ENCODE data around the gene TTN. TPM values are rescaled to one million over a fixed set of nuclear protein-coding genes. Genes with fewer than 3 reads are reported as not detected.

The TTN gene
- total and polyA plus RNA-seq, 4 donors: 0.01 to 3.0 (median 0.80) TPM

DNA sequence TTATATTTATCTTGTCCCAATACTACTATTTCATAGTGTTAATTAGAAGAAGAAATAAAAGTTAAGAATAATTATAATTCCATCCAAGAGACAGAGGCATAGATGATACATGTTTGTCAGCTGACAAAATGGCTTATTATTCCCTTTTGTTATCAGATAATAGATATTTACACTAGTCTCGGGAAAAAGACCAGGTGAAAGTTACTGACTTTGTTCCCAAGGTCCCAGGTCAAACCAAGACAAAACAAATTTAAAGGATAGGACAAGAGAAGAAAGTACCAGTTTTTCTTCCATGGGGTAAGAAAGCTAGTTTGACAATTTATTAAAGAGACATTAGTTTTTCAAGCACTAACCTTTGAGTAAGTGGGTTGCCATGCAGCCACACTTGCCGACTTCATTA, 73.2 kb downstream of the TTN start:
- no peaks in the 10 kb centered on the region for H3K4me1 ChIP-seq (ENCODE audit: control insufficient read depth in 4 of 4, insufficient read depth in 4 of 4, low read length in 3 of 4)
- peaks cover 0 to 6% (median 0%) of the 10 kb centered on the region in 4 donors for H3K9me3 ChIP-seq (ENCODE audit: control insufficient read depth in 4 of 4, low read length in 3 of 4)
- peaks cover 0 to 3% (median 0%) of the 10 kb centered on the region in 4 donors for H3K27me3 ChIP-seq (ENCODE audit: control insufficient read depth in 4 of 4, insufficient read depth in 4 of 4, low read length in 3 of 4)
- H3K9ac ChIP-seq (ENCODE audit: low read depth in 1 of 2, low read length in 2 of 2): no peak overlapping the region
- no peak for DNase-seq (ENCODE audit: low spot score)
- H3K36me3 ChIP-seq (ENCODE audit: control insufficient read depth in 4 of 4, insufficient read depth in 3 of 4, low read depth in 1 of 4, low read length in 3 of 4): no peaks in the 10 kb centered on the region
- TF ChIP-seq, protein P1, sequence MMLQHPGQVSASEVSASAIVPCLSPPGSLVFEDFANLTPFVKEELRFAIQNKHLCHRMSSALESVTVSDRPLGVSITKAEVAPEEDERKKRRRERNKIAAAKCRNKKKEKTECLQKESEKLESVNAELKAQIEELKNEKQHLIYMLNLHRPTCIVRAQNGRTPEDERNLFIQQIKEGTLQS (IDR thresholded peaks at IDR 0.05): no peak
- TF ChIP-seq, protein P2, sequence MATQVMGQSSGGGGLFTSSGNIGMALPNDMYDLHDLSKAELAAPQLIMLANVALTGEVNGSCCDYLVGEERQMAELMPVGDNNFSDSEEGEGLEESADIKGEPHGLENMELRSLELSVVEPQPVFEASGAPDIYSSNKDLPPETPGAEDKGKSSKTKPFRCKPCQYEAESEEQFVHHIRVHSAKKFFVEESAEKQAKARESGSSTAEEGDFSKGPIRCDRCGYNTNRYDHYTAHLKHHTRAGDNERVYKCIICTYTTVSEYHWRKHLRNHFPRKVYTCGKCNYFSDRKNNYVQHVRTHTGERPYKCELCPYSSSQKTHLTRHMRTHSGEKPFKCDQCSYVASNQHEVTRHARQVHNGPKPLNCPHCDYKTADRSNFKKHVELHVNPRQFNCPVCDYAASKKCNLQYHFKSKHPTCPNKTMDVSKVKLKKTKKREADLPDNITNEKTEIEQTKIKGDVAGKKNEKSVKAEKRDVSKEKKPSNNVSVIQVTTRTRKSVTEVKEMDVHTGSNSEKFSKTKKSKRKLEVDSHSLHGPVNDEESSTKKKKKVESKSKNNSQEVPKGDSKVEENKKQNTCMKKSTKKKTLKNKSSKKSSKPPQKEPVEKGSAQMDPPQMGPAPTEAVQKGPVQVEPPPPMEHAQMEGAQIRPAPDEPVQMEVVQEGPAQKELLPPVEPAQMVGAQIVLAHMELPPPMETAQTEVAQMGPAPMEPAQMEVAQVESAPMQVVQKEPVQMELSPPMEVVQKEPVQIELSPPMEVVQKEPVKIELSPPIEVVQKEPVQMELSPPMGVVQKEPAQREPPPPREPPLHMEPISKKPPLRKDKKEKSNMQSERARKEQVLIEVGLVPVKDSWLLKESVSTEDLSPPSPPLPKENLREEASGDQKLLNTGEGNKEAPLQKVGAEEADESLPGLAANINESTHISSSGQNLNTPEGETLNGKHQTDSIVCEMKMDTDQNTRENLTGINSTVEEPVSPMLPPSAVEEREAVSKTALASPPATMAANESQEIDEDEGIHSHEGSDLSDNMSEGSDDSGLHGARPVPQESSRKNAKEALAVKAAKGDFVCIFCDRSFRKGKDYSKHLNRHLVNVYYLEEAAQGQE (IDR thresholded peaks at IDR 0.05): no peak
- TF ChIP-seq RXRA (IDR thresholded peaks at IDR 0.05): no peak
- TF ChIP-seq GABPA (IDR thresholded peaks at IDR 0.05 in 1 of 2, conservative IDR thresholded peaks at IDR 0.05 in 1 of 2): no peak
- no peak for TF ChIP-seq YY1 (IDR thresholded peaks at IDR 0.05)
- no peak for TF ChIP-seq FOXA2 (IDR thresholded peaks at IDR 0.05)
- no peak for TF ChIP-seq FOXA1 (IDR thresholded peaks at IDR 0.05)
- TF ChIP-seq TAF1 (conservative IDR thresholded peaks at IDR 0.05): no peak
- TF ChIP-seq, protein P3, sequence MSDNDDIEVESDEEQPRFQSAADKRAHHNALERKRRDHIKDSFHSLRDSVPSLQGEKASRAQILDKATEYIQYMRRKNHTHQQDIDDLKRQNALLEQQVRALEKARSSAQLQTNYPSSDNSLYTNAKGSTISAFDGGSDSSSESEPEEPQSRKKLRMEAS (IDR thresholded peaks at IDR 0.05): no peak
- no peak for TF ChIP-seq SP1 (IDR thresholded peaks at IDR 0.05)
- no peak for TF ChIP-seq JUND (IDR thresholded peaks at IDR 0.05)
- TF ChIP-seq, protein P4, sequence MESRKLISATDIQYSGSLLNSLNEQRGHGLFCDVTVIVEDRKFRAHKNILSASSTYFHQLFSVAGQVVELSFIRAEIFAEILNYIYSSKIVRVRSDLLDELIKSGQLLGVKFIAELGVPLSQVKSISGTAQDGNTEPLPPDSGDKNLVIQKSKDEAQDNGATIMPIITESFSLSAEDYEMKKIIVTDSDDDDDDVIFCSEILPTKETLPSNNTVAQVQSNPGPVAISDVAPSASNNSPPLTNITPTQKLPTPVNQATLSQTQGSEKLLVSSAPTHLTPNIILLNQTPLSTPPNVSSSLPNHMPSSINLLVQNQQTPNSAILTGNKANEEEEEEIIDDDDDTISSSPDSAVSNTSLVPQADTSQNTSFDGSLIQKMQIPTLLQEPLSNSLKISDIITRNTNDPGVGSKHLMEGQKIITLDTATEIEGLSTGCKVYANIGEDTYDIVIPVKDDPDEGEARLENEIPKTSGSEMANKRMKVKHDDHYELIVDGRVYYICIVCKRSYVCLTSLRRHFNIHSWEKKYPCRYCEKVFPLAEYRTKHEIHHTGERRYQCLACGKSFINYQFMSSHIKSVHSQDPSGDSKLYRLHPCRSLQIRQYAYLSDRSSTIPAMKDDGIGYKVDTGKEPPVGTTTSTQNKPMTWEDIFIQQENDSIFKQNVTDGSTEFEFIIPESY (IDR thresholded peaks at IDR 0.05): no peak
- no peak for TF ChIP-seq NR2F2 (IDR thresholded peaks at IDR 0.05)
- TF ChIP-seq RAD21 (IDR thresholded peaks at IDR 0.05): no peak
- no peak for TF ChIP-seq HNF4G (IDR thresholded peaks at IDR 0.05)
- no peak for TF ChIP-seq HNF4A (conservative IDR thresholded peaks at IDR 0.05)
- TF ChIP-seq, protein P5, sequence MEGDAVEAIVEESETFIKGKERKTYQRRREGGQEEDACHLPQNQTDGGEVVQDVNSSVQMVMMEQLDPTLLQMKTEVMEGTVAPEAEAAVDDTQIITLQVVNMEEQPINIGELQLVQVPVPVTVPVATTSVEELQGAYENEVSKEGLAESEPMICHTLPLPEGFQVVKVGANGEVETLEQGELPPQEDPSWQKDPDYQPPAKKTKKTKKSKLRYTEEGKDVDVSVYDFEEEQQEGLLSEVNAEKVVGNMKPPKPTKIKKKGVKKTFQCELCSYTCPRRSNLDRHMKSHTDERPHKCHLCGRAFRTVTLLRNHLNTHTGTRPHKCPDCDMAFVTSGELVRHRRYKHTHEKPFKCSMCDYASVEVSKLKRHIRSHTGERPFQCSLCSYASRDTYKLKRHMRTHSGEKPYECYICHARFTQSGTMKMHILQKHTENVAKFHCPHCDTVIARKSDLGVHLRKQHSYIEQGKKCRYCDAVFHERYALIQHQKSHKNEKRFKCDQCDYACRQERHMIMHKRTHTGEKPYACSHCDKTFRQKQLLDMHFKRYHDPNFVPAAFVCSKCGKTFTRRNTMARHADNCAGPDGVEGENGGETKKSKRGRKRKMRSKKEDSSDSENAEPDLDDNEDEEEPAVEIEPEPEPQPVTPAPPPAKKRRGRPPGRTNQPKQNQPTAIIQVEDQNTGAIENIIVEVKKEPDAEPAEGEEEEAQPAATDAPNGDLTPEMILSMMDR (IDR thresholded peaks at IDR 0.05; ENCODE audit: low read depth, low read length, missing input control): no peak
- TF ChIP-seq EGR1 (IDR thresholded peaks at IDR 0.05; ENCODE audit: low read depth in 2 of 2): no peak
- H3K27ac ChIP-seq (ENCODE audit: low read depth in 1 of 2, low read length in 2 of 2): no peak overlapping the region
- WGBS: 63% methylated on average over 2 of the region's 2 CpGs
- no peak overlapping the region for H3K4me3 ChIP-seq (ENCODE audit: low read depth in 1 of 3, low read length in 3 of 3)

Data from liver (tissue), 9 donors.